ENCODE results near the gene YLPM1.

DNA sequence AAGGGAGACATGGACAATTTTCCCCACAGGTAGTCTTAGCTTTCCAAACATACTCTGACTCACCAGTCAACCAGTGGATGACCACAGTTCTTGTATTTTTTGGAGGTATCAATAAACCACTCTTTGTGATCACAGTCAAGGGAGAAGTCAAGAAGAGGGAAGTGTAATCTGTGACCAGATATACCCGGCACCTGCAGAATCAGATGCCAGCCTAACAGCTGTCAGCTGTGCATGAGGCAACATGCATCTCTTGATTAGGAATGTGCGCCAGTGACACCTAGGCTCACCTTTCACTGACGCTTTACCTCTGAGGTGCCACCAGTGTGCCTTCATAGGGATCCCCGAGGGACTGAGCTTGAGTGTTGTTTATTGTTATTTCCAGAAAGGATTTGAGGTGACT lies 92.8 kb downstream of the YLPM1 start:
- TF ChIP-seq POLR2A (IDR thresholded peaks at IDR 0.05): no peak
- TF ChIP-seq, protein P1, sequence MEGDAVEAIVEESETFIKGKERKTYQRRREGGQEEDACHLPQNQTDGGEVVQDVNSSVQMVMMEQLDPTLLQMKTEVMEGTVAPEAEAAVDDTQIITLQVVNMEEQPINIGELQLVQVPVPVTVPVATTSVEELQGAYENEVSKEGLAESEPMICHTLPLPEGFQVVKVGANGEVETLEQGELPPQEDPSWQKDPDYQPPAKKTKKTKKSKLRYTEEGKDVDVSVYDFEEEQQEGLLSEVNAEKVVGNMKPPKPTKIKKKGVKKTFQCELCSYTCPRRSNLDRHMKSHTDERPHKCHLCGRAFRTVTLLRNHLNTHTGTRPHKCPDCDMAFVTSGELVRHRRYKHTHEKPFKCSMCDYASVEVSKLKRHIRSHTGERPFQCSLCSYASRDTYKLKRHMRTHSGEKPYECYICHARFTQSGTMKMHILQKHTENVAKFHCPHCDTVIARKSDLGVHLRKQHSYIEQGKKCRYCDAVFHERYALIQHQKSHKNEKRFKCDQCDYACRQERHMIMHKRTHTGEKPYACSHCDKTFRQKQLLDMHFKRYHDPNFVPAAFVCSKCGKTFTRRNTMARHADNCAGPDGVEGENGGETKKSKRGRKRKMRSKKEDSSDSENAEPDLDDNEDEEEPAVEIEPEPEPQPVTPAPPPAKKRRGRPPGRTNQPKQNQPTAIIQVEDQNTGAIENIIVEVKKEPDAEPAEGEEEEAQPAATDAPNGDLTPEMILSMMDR (IDR thresholded peaks at IDR 0.05): no peak
